ENCODE measurements around the gene PRKCG.

The PRKCG gene

DNA sequence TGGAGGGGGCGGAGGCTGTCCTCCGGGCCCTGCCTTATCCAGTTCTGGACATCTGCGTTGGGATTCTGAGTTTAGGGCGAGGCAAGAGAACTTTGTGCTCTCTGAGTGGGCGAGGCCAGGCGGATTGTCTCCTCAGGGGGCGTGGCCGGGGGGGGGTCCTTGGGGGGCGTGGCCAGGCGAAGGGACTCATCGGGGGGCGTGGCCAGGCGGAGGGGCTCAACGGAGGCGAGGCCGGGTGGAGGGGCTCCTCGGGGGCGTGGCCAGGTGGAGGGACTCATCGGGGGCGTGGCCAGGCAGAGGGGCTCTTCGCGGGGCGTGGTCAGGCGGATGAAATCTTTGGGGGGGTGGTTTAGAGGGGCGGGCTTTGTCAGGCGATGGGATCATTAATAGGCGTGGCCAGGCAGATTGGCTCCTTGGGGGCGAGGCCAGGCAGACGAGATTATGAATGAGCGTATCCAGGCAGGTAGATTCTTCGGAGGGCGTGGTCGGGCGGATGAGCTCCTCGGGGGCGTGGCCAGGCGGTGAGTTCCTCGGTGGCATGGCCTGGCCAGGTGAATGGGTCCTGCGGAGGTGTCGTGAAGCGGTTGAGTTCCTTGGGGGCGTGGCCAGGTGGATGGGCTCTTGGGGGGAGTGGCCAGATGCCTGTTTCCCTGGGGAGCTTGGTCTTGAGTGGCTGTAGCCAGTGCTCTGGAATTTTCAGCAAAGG is 16.8 kb downstream of the PRKCG start:
- no peak for DNase-seq (ENCODE audit: low spot score)

DNA sequence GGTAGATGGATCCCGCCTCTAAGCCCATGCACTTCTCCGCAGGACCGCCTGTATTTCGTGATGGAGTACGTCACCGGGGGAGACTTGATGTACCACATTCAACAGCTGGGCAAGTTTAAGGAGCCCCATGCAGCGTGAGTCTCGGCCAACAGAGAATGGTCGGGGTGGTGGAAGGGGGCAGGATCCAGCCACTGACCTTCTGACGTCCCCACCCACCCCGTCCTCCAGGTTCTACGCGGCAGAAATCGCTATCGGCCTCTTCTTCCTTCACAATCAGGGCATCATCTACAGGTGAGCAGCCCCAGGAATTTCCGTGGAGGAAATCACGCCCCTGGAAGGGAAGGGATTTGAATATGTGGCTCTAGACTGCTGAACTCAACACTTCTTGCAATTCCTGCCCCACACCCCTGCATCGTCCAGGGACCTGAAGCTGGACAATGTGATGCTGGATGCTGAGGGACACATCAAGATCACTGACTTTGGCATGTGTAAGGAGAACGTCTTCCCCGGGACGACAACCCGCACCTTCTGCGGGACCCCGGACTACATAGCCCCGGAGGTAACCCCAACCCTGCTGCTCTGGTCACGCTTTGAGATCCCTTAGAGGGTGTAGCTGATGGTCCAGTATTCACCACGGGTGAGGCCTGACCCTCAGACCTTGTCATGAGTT is 18.3 kb downstream of the PRKCG start:
- no peak for DNase-seq (ENCODE audit: low spot score)

DNA sequence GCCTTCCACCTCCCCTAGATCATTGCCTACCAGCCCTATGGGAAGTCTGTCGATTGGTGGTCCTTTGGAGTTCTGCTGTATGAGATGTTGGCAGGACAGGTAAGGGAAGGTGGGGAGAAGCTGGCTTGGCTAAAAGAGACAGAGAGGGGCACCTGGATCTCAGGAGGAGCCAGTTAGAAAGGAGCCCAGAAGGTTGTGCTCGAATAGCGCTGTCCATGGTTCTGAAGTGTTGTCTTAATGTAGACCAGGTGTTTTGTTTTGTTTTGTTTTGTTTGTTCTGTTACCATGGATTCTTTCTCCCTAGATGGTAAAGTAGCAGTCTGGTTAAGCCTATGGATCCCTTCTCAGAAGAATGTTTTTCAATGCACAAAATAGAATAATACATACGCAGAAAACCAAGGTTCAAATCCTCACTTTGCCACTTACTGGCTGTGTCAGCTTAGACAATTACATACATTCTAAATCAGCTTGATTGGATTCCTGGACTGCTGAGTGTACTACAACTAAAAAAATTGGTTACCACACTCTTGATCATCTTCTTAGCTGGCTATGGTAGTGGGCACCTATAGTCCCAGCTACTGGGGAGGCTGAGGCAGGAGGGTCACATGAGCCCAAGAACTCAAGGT is 21.2 kb downstream of the PRKCG start:
- peak; percentile 65 for DNase-seq (ENCODE audit: low spot score)

DNA sequence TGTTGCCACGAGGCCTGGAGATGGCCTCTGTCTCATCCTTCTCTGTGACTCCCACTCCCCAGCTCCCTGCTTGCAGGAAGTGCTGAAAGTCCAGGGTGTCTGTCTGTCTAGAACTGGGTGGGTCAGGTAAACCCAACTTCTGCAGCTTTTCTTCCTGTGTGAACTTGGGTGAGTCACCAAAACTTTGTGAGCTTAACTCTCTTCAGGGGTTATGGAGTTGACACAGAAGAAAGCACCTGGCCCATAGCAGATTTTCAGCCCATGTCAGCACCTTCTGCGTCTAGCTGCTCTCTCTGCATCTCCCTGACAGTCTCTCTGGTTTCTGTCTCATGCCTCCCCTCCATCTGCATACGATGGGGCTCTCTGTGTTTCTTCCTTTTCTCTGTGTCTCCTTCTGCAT is 22.9 kb downstream of the PRKCG start:
- no peak for DNase-seq (ENCODE audit: low spot score)

DNA sequence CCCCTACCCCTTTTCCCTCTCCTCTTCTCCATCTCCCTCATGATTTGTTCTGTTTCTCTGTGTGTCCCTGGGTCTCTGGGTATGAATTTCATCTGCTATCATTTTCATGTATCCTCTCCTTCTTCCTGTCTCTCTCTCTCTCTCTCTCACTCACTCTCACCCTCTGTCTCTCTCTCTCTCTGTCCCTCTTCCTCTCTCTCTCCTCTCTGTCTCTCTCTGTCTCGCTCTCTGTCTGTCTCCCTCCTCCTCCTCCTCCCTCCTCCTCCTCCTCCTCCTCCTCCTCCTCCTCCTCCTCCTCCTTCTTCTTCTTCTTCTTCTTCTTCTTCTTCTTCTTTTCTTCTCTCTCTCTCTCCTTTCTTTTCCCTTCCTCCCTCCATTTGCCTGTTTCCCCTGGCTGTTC is 23.8 kb downstream of the PRKCG start:
- DNase-seq (ENCODE audit: low spot score) = no peak

DNA sequence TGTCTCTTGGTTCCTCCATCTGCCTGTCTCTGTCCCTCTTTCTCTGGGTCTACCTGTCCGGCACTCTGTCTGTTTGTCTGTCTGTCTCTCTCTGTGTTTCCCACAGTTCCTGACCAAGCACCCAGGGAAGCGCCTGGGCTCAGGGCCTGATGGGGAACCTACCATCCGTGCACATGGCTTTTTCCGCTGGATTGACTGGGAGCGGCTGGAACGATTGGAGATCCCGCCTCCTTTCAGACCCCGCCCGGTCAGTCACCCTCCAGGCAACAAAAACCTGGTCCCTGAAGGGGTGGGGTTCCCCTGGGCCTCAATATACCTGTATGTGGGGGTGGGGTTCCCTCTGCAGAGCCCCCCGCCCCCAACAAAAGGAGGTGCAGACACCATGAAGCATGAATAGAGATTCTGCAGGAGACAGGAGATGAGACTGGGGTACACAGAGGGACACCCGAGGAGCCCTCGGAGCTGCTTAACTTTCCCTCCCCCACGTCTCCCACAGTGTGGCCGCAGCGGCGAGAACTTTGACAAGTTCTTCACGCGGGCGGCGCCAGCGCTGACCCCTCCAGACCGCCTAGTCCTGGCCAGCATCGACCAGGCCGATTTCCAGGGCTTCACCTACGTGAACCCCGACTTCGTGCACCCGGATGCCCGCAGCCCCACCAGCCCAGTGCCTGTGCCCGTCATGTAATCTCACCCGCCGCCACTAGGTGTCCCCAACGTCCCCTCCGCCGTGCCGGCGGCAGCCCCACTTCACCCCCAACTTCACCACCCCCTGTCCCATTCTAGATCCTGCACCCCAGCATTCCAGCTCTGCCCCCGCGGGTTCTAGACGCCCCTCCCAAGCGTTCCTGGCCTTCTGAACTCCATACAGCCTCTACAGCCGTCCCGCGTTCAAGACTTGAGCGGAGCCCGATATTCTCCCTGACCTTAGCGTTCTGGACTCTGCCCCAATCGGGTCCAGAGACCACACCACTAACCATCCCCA is 24.5 kb downstream of the PRKCG start:
- DNase-seq (ENCODE audit: low spot score) = peak; percentile 69

DNA sequence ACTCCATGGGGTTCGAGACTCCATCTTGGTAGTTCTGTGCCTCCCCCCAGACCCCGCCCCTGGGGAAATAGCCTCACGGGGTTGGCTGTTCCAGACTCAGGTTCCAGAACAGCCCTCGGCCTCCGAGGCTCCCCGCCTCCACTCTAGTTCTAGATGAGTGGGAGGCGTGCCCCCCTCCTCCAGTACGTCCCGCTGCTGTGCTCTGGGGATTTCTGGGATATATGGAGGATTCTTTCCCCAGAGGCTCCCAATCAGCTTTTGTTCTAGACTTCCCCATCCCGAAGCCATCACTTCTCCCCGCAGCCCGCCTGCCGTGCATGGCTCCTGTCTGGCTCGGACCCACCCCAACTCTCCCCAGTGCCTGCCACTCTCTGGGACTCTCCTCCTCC is 25.2 kb downstream of the PRKCG start:
- no peak for DNase-seq (ENCODE audit: low spot score)

DNA sequence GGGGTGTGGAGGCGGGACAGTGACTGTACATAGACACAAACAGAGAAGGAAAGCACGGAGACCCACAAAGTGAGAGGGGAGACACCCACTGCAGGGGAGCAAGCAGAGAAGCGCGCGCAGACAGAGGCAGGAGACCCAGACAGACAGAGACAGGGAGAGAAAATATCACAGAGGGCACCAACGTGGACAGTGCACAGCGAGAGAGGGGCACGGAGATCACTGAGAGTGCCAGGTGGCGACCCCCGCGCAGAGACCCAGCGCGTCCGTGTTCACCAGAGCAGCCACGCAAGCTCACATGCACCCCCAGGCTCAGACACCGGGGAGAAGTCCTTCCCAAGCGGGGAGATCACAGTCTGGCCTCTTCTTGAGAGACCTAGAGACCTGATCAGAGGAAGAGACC is 25.7 kb downstream of the PRKCG start:
- no peak for DNase-seq (ENCODE audit: low spot score)

DNA sequence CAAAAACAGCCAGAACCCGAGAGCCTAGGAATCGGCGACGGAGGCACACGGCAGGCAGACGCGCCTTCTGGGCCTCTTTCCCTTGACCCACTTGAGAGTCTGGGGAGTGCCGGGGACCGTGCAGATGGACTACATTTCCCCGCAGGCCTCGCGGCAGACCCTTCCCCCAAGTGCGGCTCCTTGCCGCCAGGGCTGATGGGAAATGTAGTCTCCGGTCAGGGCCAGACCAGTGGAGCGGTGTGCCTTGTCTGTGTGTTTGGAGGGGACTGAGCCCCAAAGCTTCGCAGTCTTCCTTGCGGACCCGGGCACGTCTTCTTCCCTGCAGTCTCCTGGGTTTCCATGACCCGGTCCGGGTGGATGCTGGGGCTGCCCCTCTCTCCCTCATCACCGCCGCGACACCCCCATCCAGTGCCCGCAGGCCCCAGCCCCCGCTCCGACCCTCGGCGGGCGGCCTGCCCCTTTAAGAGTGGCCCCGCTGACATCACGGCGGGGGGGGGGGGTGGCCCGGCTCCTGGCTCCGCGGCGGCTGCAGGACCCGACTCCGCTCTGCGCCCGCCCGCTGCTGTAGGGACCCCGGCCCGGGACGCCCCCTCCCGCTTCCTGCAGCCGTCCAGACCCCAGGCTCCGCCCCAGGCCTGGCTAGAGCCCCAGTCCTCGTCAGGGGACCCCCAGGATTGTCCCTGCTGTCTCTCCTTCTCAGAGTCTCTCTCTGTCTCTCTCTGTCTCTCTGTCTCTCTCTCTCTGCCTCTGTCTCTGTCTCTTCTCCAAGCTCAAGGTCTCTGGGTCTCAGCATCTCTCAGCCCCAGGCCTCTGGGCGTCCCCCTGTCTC is 26.3 kb downstream of the PRKCG start:
- DNase-seq (ENCODE audit: low spot score) = peak; percentile 48

DNA sequence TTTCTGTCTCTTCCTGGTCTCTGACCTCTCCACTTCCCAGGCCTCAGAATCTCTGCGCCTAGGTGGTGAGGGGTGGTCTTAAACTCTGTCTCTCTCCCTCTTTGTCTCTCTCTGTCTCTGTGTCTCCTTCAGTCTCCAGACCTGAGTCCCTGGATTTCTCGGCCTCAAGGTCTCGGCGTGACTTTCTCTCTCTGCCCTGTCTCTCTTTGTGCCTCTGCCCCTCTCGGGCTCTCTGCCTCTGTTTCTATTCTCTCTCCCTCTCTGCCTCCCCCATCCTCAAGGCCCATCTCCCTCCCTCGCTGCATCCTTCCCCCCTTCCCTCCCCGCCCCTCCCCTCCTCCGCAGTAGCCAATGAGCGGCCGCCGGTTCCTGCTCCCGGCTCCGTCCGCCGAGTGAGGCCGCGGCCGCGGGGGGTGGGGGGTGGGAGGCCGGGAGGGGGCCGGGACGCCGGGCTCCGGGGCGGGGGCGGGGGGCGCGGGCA is 27.0 kb downstream of the PRKCG start, which contains the start of gene CACNG7:
TSS of gene CACNG7 (plus strand) at position 344 of the 481 bp plus-strand sequence. CDS start 3,554 bp downstream, outside the sequence.
- no peak for DNase-seq (ENCODE audit: low spot score)

DNA sequence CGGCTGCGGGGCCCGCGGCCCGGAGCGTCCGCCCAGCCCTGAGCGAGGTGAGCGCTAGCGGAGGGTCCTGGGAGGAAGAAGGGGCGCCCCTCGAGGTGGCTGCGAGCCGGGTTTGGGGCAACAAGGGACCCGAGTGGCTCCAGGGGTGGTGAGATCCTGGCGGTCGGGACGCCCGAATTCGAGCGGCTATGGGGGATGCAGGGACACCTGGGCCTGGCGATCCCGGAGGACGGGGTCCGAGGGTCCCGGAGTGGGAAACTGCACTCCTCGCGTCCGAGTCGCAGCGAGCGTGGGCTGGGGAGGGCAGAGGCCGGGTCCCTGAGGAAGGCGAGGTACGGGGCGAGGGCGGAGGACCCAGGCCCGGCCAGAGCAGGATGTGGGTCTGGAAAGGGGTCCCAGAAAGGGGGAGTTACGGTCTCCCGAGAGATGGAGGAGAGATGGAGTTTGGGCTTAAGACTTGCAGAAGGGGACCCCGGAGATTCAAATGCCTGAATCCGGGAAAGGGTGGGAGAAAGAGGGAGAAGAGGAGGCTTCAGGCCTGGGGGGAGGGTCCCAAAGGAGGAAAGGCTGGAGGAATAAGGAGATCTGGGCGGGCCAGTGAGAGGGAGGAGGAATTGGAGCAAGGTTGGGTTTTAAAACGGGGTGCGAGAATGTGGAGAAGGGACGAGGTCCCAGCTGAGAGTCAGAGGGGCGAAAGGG is 27.6 kb downstream of the PRKCG start:
- DNase-seq (ENCODE audit: low spot score) = no peak

DNA sequence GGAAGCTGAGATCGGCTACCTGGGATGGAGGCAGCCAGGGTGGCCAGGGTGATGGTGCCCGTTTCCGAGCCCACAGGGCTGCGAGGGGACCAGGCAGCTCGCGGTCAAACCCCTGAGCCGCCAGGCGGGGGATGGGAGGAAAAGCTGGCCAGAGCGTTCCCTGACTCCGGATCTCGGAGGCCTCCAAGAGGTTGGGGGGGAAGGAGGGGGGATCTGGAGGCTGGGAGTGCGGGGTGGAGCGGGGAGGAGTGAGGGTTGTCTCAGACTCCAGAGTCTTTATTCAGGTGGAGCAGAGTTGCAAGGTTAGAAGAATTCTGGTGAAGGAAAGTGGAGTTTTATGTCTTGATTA is 28.1 kb downstream of the PRKCG start:
- DNase-seq (ENCODE audit: low spot score) = no peak

DNA sequence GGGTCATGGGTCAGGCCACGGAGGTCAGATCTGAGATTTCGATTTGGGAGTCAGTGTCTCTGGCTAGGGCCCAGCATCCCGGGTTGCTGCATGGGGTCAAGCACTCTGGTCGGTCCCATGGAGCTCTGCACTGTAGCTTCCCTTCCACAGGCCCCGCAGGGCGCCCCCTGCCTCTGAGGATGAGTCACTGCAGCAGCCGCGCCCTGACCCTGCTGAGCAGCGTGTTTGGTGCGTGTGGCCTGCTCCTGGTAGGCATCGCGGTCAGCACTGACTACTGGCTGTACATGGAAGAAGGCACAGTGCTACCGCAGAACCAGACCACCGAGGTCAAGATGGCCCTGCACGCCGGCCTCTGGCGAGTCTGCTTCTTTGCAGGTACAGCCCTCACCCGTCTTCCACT is 30.7 kb downstream of the PRKCG start:
- DNase-seq (ENCODE audit: low spot score) = peak; percentile 59

DNA sequence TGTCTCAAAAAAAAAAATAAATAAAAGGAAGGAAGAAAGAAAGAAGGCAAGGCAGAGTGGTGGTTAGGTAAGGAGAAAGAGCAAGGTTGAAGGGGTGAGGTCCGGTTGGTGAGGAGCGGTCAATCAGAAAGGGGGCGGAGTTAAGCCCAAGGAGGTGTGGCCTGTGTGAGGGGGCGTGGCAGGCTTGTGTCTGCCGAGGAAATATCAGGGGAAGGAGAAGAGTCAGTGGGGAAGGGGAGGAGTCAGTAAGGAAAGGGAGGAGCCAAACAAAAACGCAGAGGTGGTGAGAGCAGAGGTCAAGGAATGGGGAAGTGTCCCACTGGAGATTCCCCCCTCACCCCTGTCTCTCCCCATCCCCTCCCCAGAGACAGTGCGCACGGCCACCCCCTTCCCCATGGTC is 33.0 kb downstream of the PRKCG start:
- DNase-seq (ENCODE audit: low spot score) = no peak

DNA sequence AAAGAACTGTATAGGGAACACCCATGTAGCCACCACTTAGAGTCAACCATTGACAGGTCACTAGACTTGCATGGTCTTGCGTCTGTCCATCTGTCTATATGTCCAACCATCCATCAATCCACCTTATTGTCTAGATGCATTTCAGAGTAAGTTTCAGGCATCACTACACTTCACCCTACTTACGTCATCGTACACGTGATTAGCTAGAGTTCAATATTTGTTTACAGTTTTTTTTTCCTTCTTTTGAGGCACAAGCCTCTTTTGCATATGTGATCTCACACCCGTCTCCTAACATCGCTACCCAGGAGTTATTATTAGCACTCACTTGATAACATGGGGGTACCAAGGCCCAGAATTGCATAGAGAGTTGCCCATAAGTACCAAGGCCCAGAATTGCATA is 34.0 kb downstream of the PRKCG start:
- no peak for DNase-seq (ENCODE audit: low spot score)

DNA sequence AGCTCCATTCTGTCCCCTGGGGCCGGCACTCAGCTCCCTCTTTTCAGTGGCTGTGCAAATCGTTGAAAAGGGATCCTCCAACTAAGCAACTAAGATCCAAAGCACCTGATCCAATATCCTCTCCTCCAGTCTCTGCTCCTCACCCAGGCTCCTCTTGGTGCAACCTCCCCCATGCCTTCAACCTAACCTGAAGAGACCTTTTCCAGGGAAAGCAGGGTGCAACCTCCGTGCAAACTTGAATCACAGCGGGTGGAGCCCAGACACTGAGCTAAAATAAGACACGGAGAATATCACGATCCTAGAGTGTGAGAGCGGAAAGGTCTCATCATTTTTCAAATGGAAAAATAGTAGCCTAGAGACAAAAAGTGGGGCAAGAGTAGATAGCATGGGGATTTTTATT is 35.4 kb downstream of the PRKCG start:
- no peak for DNase-seq (ENCODE audit: low spot score)

DNA sequence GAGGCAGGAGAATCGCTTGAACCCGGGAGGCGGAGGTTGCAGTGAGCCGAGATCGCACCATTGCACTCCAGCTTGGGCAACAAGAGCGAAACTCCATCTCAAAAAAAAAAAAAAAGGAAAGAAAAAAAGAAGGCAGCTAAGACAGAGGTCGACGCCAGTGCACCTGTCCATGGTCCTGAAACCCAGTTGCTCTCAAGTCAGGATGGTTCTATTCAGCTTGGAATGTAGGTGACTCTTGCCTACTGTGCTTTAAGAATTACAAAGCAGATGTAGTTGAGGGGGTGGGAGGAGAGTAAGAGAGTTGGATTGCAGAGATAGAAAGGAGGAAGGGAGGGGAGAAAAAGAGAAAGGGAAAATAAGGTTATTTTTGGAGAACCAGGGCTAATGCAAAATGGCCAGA is 45.7 kb downstream of the PRKCG start:
- no peak for DNase-seq (ENCODE audit: low spot score)

DNA sequence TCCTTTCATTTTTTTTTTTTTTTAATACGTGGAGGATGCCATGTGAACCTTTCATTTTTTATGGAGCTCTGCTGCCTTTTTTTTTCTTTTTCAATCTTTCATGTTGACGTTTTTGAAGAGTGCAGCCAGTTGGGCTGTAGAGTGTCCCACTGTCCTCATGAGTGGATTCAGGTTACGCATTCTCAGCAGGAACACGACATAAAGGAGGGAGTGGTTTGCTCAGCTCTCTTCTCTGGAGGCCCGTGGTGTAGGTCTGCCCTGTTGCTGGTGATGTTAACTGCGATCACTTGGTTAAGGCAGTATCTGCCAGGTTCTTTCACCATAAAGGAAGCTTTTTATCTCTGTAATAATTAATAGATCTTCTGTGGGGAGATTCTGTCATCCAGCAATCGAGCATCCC is 54.0 kb downstream of the PRKCG start:
- no peak for DNase-seq (ENCODE audit: low spot score)

DNA sequence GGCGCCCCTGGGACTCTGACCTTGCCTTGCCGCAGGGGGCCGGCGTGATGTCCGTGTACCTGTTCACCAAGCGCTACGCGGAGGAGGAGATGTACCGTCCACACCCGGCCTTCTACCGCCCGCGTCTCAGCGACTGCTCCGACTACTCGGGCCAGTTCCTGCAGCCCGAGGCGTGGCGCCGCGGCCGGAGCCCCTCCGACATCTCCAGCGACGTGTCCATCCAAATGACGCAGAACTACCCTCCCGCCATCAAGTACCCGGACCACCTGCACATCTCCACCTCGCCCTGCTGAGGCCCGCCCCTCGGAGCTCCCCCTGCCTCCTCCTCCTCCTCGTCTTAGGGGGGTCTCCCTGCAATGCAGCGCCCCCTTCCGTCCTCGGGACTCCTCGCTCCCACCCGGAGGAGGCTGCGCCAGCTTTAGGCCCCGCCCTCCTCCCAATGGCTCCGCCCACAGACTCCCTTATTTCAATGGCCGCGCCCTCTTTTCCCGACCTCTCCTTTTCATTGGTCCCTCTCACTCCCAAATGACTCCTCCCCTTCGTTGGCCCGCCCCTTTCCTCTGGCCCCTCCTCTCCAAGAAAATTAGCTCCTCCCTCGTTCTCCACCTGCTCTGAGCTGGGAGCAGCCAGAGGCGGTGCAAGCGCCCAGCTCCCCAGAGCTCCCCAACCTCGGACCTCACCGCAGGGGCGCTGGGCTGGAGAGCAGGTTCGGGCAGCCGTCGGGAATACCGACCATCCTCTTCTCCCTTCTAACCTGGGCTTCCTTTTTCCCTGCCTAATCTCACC is 60.2 kb downstream of the PRKCG start:
- no peak for DNase-seq (ENCODE audit: low spot score)

DNA sequence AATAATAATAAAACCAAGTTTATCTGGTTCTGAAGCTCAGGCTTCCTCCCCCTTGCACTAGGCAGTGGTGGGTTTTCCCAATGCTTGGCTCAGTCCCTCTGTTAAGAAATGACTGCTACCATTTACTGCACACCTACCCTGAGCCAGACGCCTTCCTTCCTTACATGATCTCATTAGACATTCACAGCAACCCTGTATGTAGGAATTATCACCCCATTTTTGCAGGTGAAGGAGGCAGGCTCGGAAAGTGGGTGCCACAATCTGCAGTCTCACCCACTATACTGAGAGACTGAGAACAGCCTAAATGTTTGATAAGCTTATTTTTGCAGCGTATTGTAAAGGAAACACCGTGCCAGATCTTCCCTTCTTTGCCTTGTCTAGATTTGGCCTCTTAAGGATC is 62.4 kb downstream of the PRKCG start:
- DNase-seq (ENCODE audit: low spot score) = no peak

Measured in HuH-7 (cell line).